Measurements from ENCODE around the gene AFG1L.

GRCh38 chr6:108368431-108369030, 73.7 kb downstream of the AFG1L start:
- no peak for TF ChIP-seq CTCF (conservative IDR thresholded peaks at IDR 0.05 in 1 of 2, IDR thresholded peaks at IDR 0.05 in 1 of 2; ENCODE audit: low read depth in 1 of 2, low read length in 2 of 2)
- TF ChIP-seq EZH2 (IDR thresholded peaks at IDR 0.05; ENCODE audit: low read length, missing control alignments): no peak
